Liver (tissue), 9 donors: Measurements from ENCODE around the gene UNC5B. TPM values are rescaled to one million over a fixed set of nuclear protein-coding genes. Genes with fewer than 3 reads are reported as not detected.

ENCODE experiments used
- DNase-seq: peaks from one replicate; pipeline ENCODE4 v3.0.0-alpha.2; 2017; ENCODE audit warnings: low spot score
- H3K27ac ChIP-seq, 2 donors: one replicate each; pipeline ENCODE4 v1.7.0; 2013; ENCODE audit warnings: inconsistent platforms in 2 of 2, low read length in 2 of 2, control low read depth in 1 of 2, low read depth in 1 of 2, mild to moderate bottlenecking in 1 of 2
- H3K27me3 ChIP-seq, 4 donors: one replicate each; pipeline versions ENCODE4 v1.6.1 to v1.7.0; 2013; ENCODE audit warnings: low read length in 3 of 4, inconsistent platforms in 1 of 4, mild to moderate bottlenecking in 1 of 4, moderate library complexity in 1 of 4; ENCODE audit not compliant: control insufficient read depth in 4 of 4, insufficient read depth in 4 of 4
- H3K36me3 ChIP-seq, 4 donors: one replicate each; pipeline versions ENCODE4 v1.6.1 to v1.7.0; 2013; ENCODE audit warnings: low read length in 3 of 4, mild to moderate bottlenecking in 3 of 4, low read depth in 1 of 4, moderate library complexity in 1 of 4; ENCODE audit not compliant: control insufficient read depth in 4 of 4, insufficient read depth in 3 of 4
- H3K4me1 ChIP-seq, 4 donors: one replicate each; pipeline versions ENCODE4 v1.6.1 to v1.7.0; 2013; ENCODE audit warnings: low read length in 3 of 4, mild to moderate bottlenecking in 3 of 4, moderate library complexity in 1 of 4; ENCODE audit not compliant: control insufficient read depth in 4 of 4, insufficient read depth in 4 of 4
- H3K4me3 ChIP-seq, 3 donors: one replicate each; pipeline versions ENCODE4 v1.6.1 to v1.7.0; 2013; ENCODE audit warnings: low read length in 3 of 3, control low read depth in 1 of 3, low read depth in 1 of 3, mild to moderate bottlenecking in 1 of 3
- H3K9ac ChIP-seq, 2 donors: one replicate each; pipeline ENCODE4 v1.7.0; 2013; ENCODE audit warnings: low read length in 2 of 2, mild to moderate bottlenecking in 2 of 2, moderate library complexity in 2 of 2, control low read depth in 1 of 2, low read depth in 1 of 2
- H3K9me3 ChIP-seq, 4 donors: one replicate each; pipeline versions ENCODE4 v1.6.1 to v1.7.0; 2013; ENCODE audit warnings: low read length in 3 of 4; ENCODE audit not compliant: control insufficient read depth in 4 of 4
- ATF3 ChIP-seq: IDR thresholded peaks from 2 replicates; pipeline ENCODE4 v1.6.1; 2016; ENCODE audit warnings: antibody characterized with exemption
- CTCF ChIP-seq: fragments of 150-350 bp; IDR thresholded peaks from 2 replicates; pipeline ENCODE4 v1.5.1; 2017; ENCODE audit warnings: improper control_type of control experiment, low read depth, low read length; ENCODE audit not compliant: missing input control
- EGR1 ChIP-seq, 2 donors: IDR thresholded peaks; 2 replicates each; pipeline ENCODE4 v1.6.1; 2016 to 2018; ENCODE audit warnings: antibody characterized with exemption in 2 of 2, low read depth in 2 of 2
- FOXA1 ChIP-seq: IDR thresholded peaks from 2 replicates; pipeline ENCODE4 v1.6.1; 2016; ENCODE audit warnings: antibody characterized with exemption
- FOXA2 ChIP-seq: IDR thresholded peaks from 2 replicates; pipeline ENCODE4 v1.6.1; 2016; ENCODE audit warnings: antibody characterized with exemption
- GABPA ChIP-seq, 2 donors: IDR thresholded peaks in 1 of 2; conservative IDR thresholded peaks in 1 of 2; 2 replicates each; pipeline ENCODE4 v1.6.1; 2016; ENCODE audit warnings: antibody characterized with exemption in 2 of 2, mild to moderate bottlenecking in 1 of 2, moderate library complexity in 1 of 2
- HNF4A ChIP-seq, 2 donors: conservative IDR thresholded peaks; 2 replicates each; pipeline ENCODE4 v1.6.1; 2016; ENCODE audit warnings: antibody characterized with exemption in 2 of 2, mild to moderate bottlenecking in 2 of 2
- HNF4G ChIP-seq: IDR thresholded peaks from 2 replicates; pipeline ENCODE4 v1.6.1; 2016; ENCODE audit warnings: antibody characterized with exemption
- JUND ChIP-seq, 2 donors: IDR thresholded peaks; 2 replicates each; pipeline ENCODE4 v1.6.1; 2016; ENCODE audit warnings: antibody characterized with exemption in 2 of 2
- MAX ChIP-seq: IDR thresholded peaks from 2 replicates; pipeline ENCODE4 v1.6.1; 2016; ENCODE audit warnings: antibody characterized with exemption
- NR2F2 ChIP-seq: IDR thresholded peaks from 2 replicates; pipeline ENCODE4 v1.6.1; 2016; ENCODE audit warnings: antibody characterized with exemption
- RAD21 ChIP-seq, 2 donors: IDR thresholded peaks; 2 replicates each; pipeline ENCODE4 v1.6.1; 2016; ENCODE audit warnings: antibody characterized with exemption in 2 of 2, mild to moderate bottlenecking in 2 of 2
- RXRA ChIP-seq, 2 donors: IDR thresholded peaks; 2 replicates each; pipeline ENCODE4 v1.6.1; 2017 to 2018; ENCODE audit warnings: antibody characterized with exemption in 2 of 2, mild to moderate bottlenecking in 1 of 2
- SP1 ChIP-seq: IDR thresholded peaks from 2 replicates; pipeline ENCODE4 v1.6.1; 2018; ENCODE audit warnings: antibody characterized with exemption, mild to moderate bottlenecking
- TAF1 ChIP-seq: conservative IDR thresholded peaks from 2 replicates; pipeline ENCODE4 v1.6.1; 2016; ENCODE audit warnings: antibody characterized with exemption, mild to moderate bottlenecking
- YY1 ChIP-seq: IDR thresholded peaks from 2 replicates; pipeline ENCODE4 v1.6.1; 2016; ENCODE audit warnings: antibody characterized with exemption, mild to moderate bottlenecking
- ZBTB33 ChIP-seq: IDR thresholded peaks from 2 replicates; pipeline ENCODE4 v1.6.1; 2016; ENCODE audit warnings: antibody characterized with exemption
- WGBS: extraction: QIAGEN DNeasy Blood & Tissue Kit; methylation state at CpG from one replicate; pipeline ENCODE4 v1.1.7; 2013; 5-methylcytosine and 5-hydroxymethylcytosine counted together
- polyA plus RNA-seq, 2 donors: library from polyadenylated mRNA; stranded (reverse) in 1 of 2; unstranded in 1 of 2; fragments of 200-250 nt in 1 of 2; fragments of >200 nt in 1 of 2; fragmentation: Nextera tagmentation in 1 of 2; extraction: Ambion mirVana in 1 of 2; gene quantifications; one replicate each; pipeline versions ENCODE4 v1.2.1 to v1.2.3, GENCODE V29; 2013 to 2015
- total RNA-seq, 2 donors: library from RNA; depleted of rRNA; stranded (reverse); fragments of >200 nt; gene quantifications; one replicate each; pipeline ENCODE4 v1.2.3, GENCODE V29; 2014
- TF ChIP-seq, protein P1 (sequence below): IDR thresholded peaks from 2 replicates; pipeline ENCODE4 v1.6.1; 2016; ENCODE audit warnings: antibody characterized with exemption, mild to moderate bottlenecking
- donor health status: healthy.
- donor health status: healthy.
- donor health status: healthy.
- donor health status: healthy.
- donor health status: healthy.

UNC5B gene
- total and polyA plus RNA-seq, 4 donors, result 0.56 to 1.8 (median 1.3) TPM

GRCh38 chr10:71351628-71352319 is 139.4 kb downstream of the UNC5B start:
- 48% methylated on average over 14 of the region's 14 CpGs for WGBS
- TF ChIP-seq YY1, result peak; percentile 76
- TF ChIP-seq NR2F2, result no peak
- TF ChIP-seq, protein P1, sequence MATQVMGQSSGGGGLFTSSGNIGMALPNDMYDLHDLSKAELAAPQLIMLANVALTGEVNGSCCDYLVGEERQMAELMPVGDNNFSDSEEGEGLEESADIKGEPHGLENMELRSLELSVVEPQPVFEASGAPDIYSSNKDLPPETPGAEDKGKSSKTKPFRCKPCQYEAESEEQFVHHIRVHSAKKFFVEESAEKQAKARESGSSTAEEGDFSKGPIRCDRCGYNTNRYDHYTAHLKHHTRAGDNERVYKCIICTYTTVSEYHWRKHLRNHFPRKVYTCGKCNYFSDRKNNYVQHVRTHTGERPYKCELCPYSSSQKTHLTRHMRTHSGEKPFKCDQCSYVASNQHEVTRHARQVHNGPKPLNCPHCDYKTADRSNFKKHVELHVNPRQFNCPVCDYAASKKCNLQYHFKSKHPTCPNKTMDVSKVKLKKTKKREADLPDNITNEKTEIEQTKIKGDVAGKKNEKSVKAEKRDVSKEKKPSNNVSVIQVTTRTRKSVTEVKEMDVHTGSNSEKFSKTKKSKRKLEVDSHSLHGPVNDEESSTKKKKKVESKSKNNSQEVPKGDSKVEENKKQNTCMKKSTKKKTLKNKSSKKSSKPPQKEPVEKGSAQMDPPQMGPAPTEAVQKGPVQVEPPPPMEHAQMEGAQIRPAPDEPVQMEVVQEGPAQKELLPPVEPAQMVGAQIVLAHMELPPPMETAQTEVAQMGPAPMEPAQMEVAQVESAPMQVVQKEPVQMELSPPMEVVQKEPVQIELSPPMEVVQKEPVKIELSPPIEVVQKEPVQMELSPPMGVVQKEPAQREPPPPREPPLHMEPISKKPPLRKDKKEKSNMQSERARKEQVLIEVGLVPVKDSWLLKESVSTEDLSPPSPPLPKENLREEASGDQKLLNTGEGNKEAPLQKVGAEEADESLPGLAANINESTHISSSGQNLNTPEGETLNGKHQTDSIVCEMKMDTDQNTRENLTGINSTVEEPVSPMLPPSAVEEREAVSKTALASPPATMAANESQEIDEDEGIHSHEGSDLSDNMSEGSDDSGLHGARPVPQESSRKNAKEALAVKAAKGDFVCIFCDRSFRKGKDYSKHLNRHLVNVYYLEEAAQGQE, result no peak
- no peak for TF ChIP-seq HNF4G
- peak; percentile 22 to 47 for TF ChIP-seq RAD21 (IDR thresholded peaks at IDR 0.05)
- TF ChIP-seq FOXA2, result no peak
- peak in 1 of 2 donors; percentile 52 for TF ChIP-seq GABPA (IDR thresholded peaks at IDR 0.05 in 1 of 2, conservative IDR thresholded peaks at IDR 0.05 in 1 of 2)
- TF ChIP-seq RXRA (IDR thresholded peaks at IDR 0.05), result peak; percentile 53 to 77
- TF ChIP-seq SP1, result no peak
- TF ChIP-seq CTCF, result no peak
- TF ChIP-seq HNF4A (conservative IDR thresholded peaks at IDR 0.05), result peak in 1 of 2 donors; percentile 43
- peak; percentile 80 for TF ChIP-seq MAX
- TF ChIP-seq ZBTB33, result no peak
- no peak for TF ChIP-seq TAF1
- no peak for TF ChIP-seq FOXA1
- peak in 1 of 2 donors; percentile 27 for TF ChIP-seq JUND (IDR thresholded peaks at IDR 0.05)
- no peak for TF ChIP-seq EGR1 (IDR thresholded peaks at IDR 0.05; ENCODE audit: low read depth in 2 of 2)
- no peak for TF ChIP-seq ATF3
- Histone ChIP-seq H3K9me3 (no peaks in the 10 kb centered on the region), H3K27me3 (no peaks in the 10 kb centered on the region), H3K27ac (no peak overlapping the region), H3K36me3 (peaks cover 0 to 5% (median 0%) of the 10 kb centered on the region in 4 donors), H3K4me3 (no peak overlapping the region), H3K4me1 (peaks cover 5 to 35% (median 29%) of the 10 kb centered on the region in 4 donors), H3K9ac (no peak overlapping the region)
- no peak for DNase-seq

Other genes with a start within 250 kb of the UNC5B start
- gene SLC29A3, start 106.7 kb downstream of the UNC5B start, total RNA-seq, result 1 to 10 TPM; 3.1 to 5.7 TPM
- 10 to 100 TPM in 1 of 2 donors, 1 to 10 TPM in 1; 4.8 to 11.9 TPM for gene SLC29A3, start 106.7 kb downstream of the UNC5B start, polyA plus RNA-seq
- gene CDH23, start 184.3 kb downstream of the UNC5B start, total RNA-seq, result 1 to 10 TPM; 1.5 to 4.1 TPM
- 1 to 10 TPM; 2.6 to 4.7 TPM for gene CDH23, start 184.3 kb downstream of the UNC5B start, polyA plus RNA-seq